ENCODE results near the gene ZNRD2.
A peak's percentile ranks its signal among the peaks of the same experiment; 100 is the strongest.

Gene ZNRD2

DNA sequence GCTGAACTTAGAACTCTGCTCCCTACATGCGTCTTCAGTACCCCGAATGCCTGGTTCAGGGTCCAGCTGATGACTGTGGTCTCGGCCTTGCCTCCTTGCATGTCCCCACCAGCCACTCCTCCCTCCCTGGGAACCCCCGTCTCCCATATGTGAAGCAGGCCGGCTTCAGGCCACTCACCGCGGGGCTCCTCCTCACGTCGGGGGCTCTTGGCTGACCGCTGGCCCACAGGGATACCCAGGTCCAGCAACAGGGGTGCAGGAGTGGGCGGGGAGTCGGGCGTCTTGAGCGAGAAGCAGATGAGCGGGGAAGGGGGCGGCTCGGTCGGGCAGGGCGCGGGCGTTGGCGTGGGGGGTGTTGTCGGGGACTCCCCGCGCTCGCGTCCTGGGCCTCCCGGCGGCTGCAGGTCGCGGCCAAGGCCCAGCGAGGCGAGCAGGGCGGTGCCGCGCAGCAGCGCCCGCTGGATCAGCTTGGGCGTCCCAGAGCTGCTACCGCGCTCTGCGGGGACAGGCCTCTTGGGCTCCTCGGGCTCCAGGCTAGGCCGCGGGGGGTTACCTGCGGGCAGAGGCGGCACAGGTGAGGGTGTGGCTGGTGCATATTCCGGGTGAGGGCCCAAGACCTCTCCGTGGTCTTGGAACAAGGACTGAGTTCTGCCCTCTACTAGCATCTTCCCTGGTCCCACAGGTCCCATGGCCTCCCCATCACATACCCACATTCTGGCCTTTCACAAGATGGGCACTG is 29.1 kb downstream of the ZNRD2 start:
- Histone ChIP-seq H3K4me3 (ENCODE audit: low read length) (no peak overlapping the region), H3K4me1 (ENCODE audit: control insufficient read depth, low read depth, low read length) (no peaks in the 10 kb centered on the region), H3K27me3 (ENCODE audit: control insufficient read depth, insufficient read depth, low read length) (peaks cover under 1% of the 10 kb centered on the region), H3K9ac (ENCODE audit: low read length) (no peak overlapping the region), H3K27ac (ENCODE audit: low read length) (no peak overlapping the region), H3K36me3 (ENCODE audit: control insufficient read depth, low read depth, low read length) (peaks cover 5% of the 10 kb centered on the region), H3K9me3 (ENCODE audit: control insufficient read depth, low read depth, low read length) (no peaks in the 10 kb centered on the region)

DNA sequence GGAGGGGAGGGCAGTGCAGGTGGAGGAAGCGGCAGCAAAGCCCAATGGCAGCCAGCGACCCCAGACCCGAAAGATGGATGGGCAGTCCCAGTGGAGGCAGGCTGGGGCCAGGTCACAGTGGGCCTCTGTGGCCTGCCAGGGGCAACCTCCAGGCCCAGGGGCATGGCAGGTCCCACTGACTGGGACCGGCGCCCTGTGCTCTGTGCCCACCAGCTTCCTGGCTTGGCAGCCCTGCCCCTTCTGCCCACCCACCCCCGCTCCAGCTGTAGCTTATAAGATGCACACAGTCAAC is 29.6 kb downstream of the ZNRD2 start:
- no peaks in the 10 kb centered on the region for H3K9me3 ChIP-seq (ENCODE audit: control insufficient read depth, low read depth, low read length)
- no peak overlapping the region for H3K4me3 ChIP-seq (ENCODE audit: low read length)

DNA sequence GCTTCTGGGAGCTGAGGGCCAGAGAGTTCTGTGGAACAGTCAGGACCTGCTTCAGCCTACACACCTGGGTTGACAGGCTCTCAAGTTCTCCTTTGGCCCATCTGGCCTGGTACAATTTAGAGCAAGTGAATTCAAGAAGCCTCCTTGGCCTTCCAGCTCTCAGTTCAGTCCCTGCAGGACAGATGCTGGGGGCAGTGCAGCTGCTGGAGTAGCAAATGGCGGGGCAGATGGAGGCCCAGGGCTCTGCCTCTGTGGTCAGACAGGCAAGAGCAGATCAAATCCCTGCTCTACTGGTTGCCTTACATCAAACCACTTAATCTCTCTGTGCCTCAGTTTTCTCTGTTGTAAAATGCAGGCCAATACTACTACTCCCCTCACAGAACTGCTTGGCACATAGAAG is 34.0 kb downstream of the ZNRD2 start:
- Histone ChIP-seq H3K4me3 (ENCODE audit: low read length) (no peak overlapping the region), H3K4me1 (ENCODE audit: control insufficient read depth, low read depth, low read length) (peaks cover 13% of the 10 kb centered on the region), H3K9ac (ENCODE audit: low read length) (no peak overlapping the region), H3K27ac (ENCODE audit: low read length) (no peak overlapping the region), H3K27me3 (ENCODE audit: control insufficient read depth, insufficient read depth, low read length) (no peaks in the 10 kb centered on the region), H3K9me3 (ENCODE audit: control insufficient read depth, low read depth, low read length) (no peaks in the 10 kb centered on the region), H3K36me3 (ENCODE audit: control insufficient read depth, low read depth, low read length) (peaks cover 18% of the 10 kb centered on the region)

More for the DNA sequence above, 29.6 kb downstream of the ZNRD2 start:
- Histone ChIP-seq H3K36me3 (ENCODE audit: control insufficient read depth, low read depth, low read length) (peaks cover 7% of the 10 kb centered on the region), H3K9ac (ENCODE audit: low read length) (no peak overlapping the region), H3K27ac (ENCODE audit: low read length) (no peak overlapping the region), H3K27me3 (ENCODE audit: control insufficient read depth, insufficient read depth, low read length) (no peaks in the 10 kb centered on the region), H3K4me1 (ENCODE audit: control insufficient read depth, low read depth, low read length) (no peaks in the 10 kb centered on the region)

- H3K4me1 ChIP-seq (ENCODE audit: control insufficient read depth, low read depth, low read length): peaks cover 13% of the 10 kb centered on the region
- no peaks in the 10 kb centered on the region for H3K9me3 ChIP-seq (ENCODE audit: control insufficient read depth, low read depth, low read length)
- no peak overlapping the region for H3K9ac ChIP-seq (ENCODE audit: low read length)
- H3K36me3 ChIP-seq (ENCODE audit: control insufficient read depth, low read depth, low read length): peaks cover 18% of the 10 kb centered on the region
- H3K4me3 ChIP-seq (ENCODE audit: low read length): peak overlapping the region; percentile 55
- H3K27me3 ChIP-seq (ENCODE audit: control insufficient read depth, insufficient read depth, low read length): no peaks in the 10 kb centered on the region
- no peak overlapping the region for H3K27ac ChIP-seq (ENCODE audit: low read length)
Observed at GRCh38 chr11:65606876-65607613, 36.8 kb downstream of the ZNRD2 start.

- H3K4me3 ChIP-seq (ENCODE audit: low read length): peak overlapping the region; percentile 55
- no peaks in the 10 kb centered on the region for H3K9me3 ChIP-seq (ENCODE audit: control insufficient read depth, low read depth, low read length)
- H3K27me3 ChIP-seq (ENCODE audit: control insufficient read depth, insufficient read depth, low read length): no peaks in the 10 kb centered on the region
- H3K36me3 ChIP-seq (ENCODE audit: control insufficient read depth, low read depth, low read length): peaks cover 18% of the 10 kb centered on the region
- no peak overlapping the region for H3K27ac ChIP-seq (ENCODE audit: low read length)
- no peak overlapping the region for H3K9ac ChIP-seq (ENCODE audit: low read length)
- H3K4me1 ChIP-seq (ENCODE audit: control insufficient read depth, low read depth, low read length): peaks cover 13% of the 10 kb centered on the region
Observed at GRCh38 chr11:65607614-65608426, 37.5 kb downstream of the ZNRD2 start.

- H3K27ac ChIP-seq (ENCODE audit: low read length): no peak overlapping the region
- no peaks in the 10 kb centered on the region for H3K27me3 ChIP-seq (ENCODE audit: control insufficient read depth, insufficient read depth, low read length)
- H3K9me3 ChIP-seq (ENCODE audit: control insufficient read depth, low read depth, low read length): no peaks in the 10 kb centered on the region
- H3K36me3 ChIP-seq (ENCODE audit: control insufficient read depth, low read depth, low read length): peaks cover 15% of the 10 kb centered on the region
- H3K4me3 ChIP-seq (ENCODE audit: low read length): no peak overlapping the region
- H3K9ac ChIP-seq (ENCODE audit: low read length): no peak overlapping the region
- H3K4me1 ChIP-seq (ENCODE audit: control insufficient read depth, low read depth, low read length): peaks cover 13% of the 10 kb centered on the region
Observed at GRCh38 chr11:65609229-65609628, 39.0 kb downstream of the ZNRD2 start.

- no peaks in the 10 kb centered on the region for H3K9me3 ChIP-seq (ENCODE audit: control insufficient read depth, low read depth, low read length)
- H3K27ac ChIP-seq (ENCODE audit: low read length): no peak overlapping the region
- H3K4me1 ChIP-seq (ENCODE audit: control insufficient read depth, low read depth, low read length): peaks cover 13% of the 10 kb centered on the region
- no peak overlapping the region for H3K9ac ChIP-seq (ENCODE audit: low read length)
- H3K36me3 ChIP-seq (ENCODE audit: control insufficient read depth, low read depth, low read length): peaks cover 12% of the 10 kb centered on the region
- H3K4me3 ChIP-seq (ENCODE audit: low read length): no peak overlapping the region
- H3K27me3 ChIP-seq (ENCODE audit: control insufficient read depth, insufficient read depth, low read length): no peaks in the 10 kb centered on the region
Observed at GRCh38 chr11:65609665-65610064, 39.4 kb downstream of the ZNRD2 start.

- Histone ChIP-seq H3K27ac (ENCODE audit: low read length) (no peak overlapping the region), H3K4me1 (ENCODE audit: control insufficient read depth, low read depth, low read length) (peaks cover 13% of the 10 kb centered on the region), H3K9me3 (ENCODE audit: control insufficient read depth, low read depth, low read length) (no peaks in the 10 kb centered on the region), H3K4me3 (ENCODE audit: low read length) (no peak overlapping the region), H3K36me3 (ENCODE audit: control insufficient read depth, low read depth, low read length) (peaks cover 5% of the 10 kb centered on the region), H3K27me3 (ENCODE audit: control insufficient read depth, insufficient read depth, low read length) (no peaks in the 10 kb centered on the region), H3K9ac (ENCODE audit: low read length) (no peak overlapping the region)
Observed at GRCh38 chr11:65610404-65610803, 40.1 kb downstream of the ZNRD2 start.

DNA sequence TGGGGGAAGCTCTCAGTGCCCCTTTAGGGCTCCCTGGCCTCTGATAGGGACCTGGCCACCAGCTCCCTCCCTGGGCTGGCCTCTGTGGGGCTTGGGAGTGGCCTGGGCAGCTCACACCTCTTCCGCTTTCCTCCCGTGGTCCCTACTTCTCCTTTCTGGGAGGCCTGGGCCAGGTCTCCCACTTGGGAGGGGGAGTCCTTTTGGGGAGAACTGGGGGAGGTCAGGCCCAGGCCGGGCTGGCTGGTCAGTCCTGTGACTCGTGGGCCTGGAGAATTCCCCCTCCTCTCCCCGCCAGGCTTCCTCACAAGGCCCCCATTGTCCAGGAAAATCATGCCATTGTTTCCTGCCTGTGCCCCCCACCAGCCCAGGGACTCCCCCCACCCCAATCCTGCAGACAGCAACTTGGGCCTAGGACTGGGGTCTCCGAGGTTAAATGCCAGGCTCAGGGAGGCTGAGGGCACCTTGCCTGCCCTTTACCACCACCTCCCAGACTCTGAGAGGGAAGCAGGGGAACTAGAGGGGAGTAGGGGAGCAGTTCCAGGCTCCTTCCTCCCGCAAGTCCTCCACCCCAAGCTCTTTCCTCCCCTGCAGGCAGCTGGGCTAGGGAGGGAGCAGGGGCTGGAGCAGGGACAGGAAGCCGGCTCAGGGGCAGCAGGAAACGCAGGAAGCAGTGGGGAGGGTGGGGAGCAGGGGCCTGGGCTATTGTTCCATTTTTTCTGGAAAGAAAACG is 40.9 kb downstream of the ZNRD2 start:
- no peaks in the 10 kb centered on the region for H3K9me3 ChIP-seq (ENCODE audit: control insufficient read depth, low read depth, low read length)
- no peaks in the 10 kb centered on the region for H3K36me3 ChIP-seq (ENCODE audit: control insufficient read depth, low read depth, low read length)
- H3K27ac ChIP-seq (ENCODE audit: low read length): no peak overlapping the region
- H3K9ac ChIP-seq (ENCODE audit: low read length): no peak overlapping the region
- peaks cover 13% of the 10 kb centered on the region for H3K4me1 ChIP-seq (ENCODE audit: control insufficient read depth, low read depth, low read length)
- H3K4me3 ChIP-seq (ENCODE audit: low read length): no peak overlapping the region
- H3K27me3 ChIP-seq (ENCODE audit: control insufficient read depth, insufficient read depth, low read length): no peaks in the 10 kb centered on the region

DNA sequence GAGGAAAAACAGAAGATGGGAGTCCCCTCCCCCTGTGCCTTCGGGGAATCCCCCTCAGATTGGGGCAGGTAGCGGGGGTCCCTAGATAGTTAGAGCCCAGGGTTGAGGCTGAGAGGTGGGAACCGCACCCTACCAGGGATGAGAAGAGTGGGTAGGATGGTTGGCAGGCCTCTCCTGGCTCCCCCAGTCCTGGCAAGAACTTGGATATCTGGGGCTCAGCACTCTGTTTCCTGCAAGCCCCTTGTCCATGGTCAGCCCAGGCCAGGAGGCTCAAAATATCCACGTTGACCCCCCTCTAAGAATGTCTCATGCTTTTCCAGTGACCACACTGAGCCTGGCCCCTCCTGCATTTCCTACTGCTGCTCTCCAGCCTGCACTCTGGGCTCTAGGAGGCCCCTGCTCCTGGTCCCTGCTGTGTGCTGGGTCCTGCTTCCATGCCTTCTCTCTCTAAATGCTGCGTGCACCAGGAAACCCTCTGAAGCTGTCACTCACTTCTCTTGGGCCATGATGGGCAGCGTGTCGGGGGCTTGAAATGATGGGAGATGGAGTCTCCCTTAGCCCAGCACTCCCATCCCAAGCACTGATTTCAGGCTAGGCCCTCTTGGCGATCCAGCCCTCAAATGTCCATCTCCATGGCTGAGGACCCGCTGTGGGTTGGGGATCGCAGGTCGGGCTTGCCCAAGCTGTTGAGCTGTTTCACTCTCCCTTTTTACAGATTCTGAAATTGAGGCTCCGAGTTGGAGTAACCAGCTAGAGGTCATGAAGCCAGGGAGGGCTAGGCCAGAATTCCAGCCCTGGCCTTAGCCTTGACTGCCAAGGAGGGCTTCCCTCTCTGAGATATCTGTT is 41.7 kb downstream of the ZNRD2 start:
- Histone ChIP-seq H3K27ac (ENCODE audit: low read length) (no peak overlapping the region), H3K27me3 (ENCODE audit: control insufficient read depth, insufficient read depth, low read length) (no peaks in the 10 kb centered on the region), H3K36me3 (ENCODE audit: control insufficient read depth, low read depth, low read length) (no peaks in the 10 kb centered on the region), H3K9ac (ENCODE audit: low read length) (no peak overlapping the region), H3K4me3 (ENCODE audit: low read length) (no peak overlapping the region), H3K9me3 (ENCODE audit: control insufficient read depth, low read depth, low read length) (no peaks in the 10 kb centered on the region), H3K4me1 (ENCODE audit: control insufficient read depth, low read depth, low read length) (peaks cover 9% of the 10 kb centered on the region)
